ENCODE measurements around the gene CMIP. TPM values are rescaled to one million over a fixed set of nuclear protein-coding genes. Genes with fewer than 3 reads are reported as not detected.

Gene CMIP
- total RNA-seq, 4 donors from 2014 or later: 16.7 to 104 (median 43.6) TPM

DNA sequence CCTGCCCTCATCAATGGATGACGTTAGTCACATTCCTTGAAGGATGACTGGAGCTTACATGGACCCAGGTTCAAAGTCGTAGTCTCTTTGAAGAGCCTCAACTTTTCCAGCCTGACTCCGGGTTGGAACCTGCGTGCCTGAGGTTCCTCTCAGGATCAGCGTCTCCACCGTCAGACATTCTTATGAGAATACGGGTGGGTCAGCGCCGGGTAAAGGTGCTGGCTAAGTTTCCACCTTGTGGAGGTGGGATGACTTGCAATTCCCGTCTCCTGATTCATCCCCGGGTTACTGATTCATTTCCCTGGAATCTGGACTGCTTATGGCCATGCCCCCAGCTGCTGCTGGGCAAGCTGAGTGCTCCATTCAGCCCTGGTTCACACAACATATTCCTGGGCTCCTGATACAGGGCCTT is 38.9 kb upstream of the CMIP start:
- Histone ChIP-seq H3K4me1 (no peaks in the 10 kb centered on the region), H3K27ac (no peak overlapping the region), H3K9me3 (no peaks in the 10 kb centered on the region), H3K4me3 (no peak overlapping the region), H3K27me3 (no peaks in the 10 kb centered on the region), H3K36me3 (no peaks in the 10 kb centered on the region)
- intact Hi-C loops (cut with DNase I; ENCODE audit: low total_unique reads): no loop called here
- TF ChIP-seq POLR2A (IDR thresholded peaks at IDR 0.05): no peak
- TF ChIP-seq, protein P1, sequence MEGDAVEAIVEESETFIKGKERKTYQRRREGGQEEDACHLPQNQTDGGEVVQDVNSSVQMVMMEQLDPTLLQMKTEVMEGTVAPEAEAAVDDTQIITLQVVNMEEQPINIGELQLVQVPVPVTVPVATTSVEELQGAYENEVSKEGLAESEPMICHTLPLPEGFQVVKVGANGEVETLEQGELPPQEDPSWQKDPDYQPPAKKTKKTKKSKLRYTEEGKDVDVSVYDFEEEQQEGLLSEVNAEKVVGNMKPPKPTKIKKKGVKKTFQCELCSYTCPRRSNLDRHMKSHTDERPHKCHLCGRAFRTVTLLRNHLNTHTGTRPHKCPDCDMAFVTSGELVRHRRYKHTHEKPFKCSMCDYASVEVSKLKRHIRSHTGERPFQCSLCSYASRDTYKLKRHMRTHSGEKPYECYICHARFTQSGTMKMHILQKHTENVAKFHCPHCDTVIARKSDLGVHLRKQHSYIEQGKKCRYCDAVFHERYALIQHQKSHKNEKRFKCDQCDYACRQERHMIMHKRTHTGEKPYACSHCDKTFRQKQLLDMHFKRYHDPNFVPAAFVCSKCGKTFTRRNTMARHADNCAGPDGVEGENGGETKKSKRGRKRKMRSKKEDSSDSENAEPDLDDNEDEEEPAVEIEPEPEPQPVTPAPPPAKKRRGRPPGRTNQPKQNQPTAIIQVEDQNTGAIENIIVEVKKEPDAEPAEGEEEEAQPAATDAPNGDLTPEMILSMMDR (IDR thresholded peaks at IDR 0.05): no peak
- DNase-seq: no peak

DNA sequence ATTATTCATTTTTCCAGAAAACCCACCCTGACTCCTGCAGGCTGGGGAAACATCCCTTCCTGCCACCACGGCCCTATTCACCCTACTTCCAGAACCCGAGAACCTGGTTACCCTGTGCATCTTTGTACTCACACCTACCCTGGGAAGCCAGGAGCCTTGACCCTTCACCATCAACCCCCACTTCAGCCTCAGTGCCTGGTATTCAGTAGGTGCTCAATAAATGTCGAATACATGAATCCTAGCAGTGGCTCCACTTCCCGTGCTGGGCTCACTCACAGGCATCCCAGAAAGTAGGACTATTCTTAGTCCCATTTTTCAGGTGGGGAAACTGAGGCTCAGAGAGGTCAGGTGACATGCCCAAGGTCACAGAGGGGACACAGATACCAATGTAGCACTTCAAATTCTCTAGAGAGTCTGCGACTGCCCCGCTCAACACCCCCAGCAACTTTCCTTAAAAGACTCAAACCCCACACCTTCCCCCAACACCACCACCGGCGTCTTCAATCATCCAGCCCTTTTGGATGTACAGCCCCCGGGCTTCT is 36.1 kb upstream of the CMIP start:
- Histone ChIP-seq H3K4me3 (no peak overlapping the region), H3K4me1 (no peaks in the 10 kb centered on the region), H3K9me3 (no peaks in the 10 kb centered on the region), H3K36me3 (no peaks in the 10 kb centered on the region), H3K27me3 (no peaks in the 10 kb centered on the region), H3K27ac (no peak overlapping the region)
- no peak for TF ChIP-seq POLR2A (IDR thresholded peaks at IDR 0.05)
- TF ChIP-seq, protein P1 (IDR thresholded peaks at IDR 0.05): no peak
- DNase-seq: no peak
- intact Hi-C loops (cut with DNase I; ENCODE audit: low total_unique reads): no loop called here

DNA sequence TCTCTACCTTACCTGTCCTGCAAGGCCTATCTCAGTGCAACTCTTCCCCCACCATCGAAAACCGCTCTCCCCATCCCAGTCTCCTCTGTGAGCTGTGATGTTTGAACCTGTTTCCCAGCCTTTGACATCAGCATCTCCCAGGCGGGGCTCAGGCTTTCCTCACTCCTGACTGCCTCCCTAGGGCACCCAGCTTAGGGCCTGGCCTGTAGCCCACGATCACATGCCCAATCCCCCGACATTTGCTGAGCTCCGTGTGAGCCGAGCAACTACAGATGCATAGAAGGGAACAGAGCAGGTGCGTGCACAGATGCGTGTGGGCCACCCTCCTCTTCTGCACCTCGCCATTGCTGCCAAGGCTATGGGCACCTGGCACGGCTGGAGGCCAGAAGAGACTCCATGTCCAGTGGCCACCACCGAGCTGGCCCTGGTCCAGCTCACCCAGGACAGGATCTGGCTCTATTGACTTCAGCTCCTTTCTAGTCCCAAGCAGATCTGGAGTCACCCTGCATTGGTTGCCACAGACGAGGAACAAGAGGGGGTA is 35.5 kb upstream of the CMIP start:
- intact Hi-C loops (cut with DNase I; ENCODE audit: low total_unique reads): no loop called here
- Histone ChIP-seq H3K9me3 (no peaks in the 10 kb centered on the region), H3K27me3 (no peaks in the 10 kb centered on the region), H3K36me3 (no peaks in the 10 kb centered on the region), H3K27ac (no peak overlapping the region), H3K4me1 (no peaks in the 10 kb centered on the region), H3K4me3 (no peak overlapping the region)
- no peak for DNase-seq
- TF ChIP-seq POLR2A (IDR thresholded peaks at IDR 0.05): no peak
- TF ChIP-seq, protein P1 (IDR thresholded peaks at IDR 0.05): no peak

DNA sequence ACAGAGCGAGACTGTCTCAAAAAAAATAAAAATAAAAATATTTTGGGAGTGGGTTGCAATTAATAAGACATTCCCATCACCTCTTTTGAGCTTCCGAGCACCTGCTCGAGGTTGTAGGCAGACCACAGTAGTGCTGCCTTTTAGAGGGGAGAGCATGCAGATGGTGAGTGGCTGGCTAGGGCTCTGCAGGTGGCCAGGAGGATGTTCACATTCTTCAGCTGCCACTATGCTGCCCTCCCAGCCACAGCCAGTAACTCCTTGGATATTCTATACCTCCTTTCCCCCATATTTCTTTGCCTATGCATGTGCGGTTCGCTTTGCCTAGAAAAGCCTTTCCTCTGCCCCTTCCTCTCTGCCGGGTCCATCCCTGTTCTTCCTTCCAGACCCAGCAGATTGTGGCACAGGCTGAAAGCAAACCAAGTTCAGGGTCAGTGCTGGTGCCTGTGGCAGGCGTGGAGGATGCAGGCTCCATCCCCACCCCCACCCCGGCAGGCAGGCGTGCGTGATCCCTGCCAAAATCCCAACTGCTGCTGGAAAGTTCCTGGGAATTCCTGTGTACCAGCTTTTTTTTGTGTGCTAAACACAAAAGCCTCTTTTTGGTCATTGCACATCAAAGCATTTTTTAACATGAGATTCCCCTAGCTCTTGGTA is 33.8 kb upstream of the CMIP start:
- Histone ChIP-seq H3K27me3 (no peaks in the 10 kb centered on the region), H3K4me1 (no peaks in the 10 kb centered on the region), H3K4me3 (no peak overlapping the region), H3K27ac (no peak overlapping the region), H3K9me3 (no peaks in the 10 kb centered on the region), H3K36me3 (no peaks in the 10 kb centered on the region)
- DNase-seq: no peak
- no peak for TF ChIP-seq POLR2A (IDR thresholded peaks at IDR 0.05)
- TF ChIP-seq, protein P1 (IDR thresholded peaks at IDR 0.05): no peak
- intact Hi-C loops (cut with DNase I; ENCODE audit: low total_unique reads): no loop called here

DNA sequence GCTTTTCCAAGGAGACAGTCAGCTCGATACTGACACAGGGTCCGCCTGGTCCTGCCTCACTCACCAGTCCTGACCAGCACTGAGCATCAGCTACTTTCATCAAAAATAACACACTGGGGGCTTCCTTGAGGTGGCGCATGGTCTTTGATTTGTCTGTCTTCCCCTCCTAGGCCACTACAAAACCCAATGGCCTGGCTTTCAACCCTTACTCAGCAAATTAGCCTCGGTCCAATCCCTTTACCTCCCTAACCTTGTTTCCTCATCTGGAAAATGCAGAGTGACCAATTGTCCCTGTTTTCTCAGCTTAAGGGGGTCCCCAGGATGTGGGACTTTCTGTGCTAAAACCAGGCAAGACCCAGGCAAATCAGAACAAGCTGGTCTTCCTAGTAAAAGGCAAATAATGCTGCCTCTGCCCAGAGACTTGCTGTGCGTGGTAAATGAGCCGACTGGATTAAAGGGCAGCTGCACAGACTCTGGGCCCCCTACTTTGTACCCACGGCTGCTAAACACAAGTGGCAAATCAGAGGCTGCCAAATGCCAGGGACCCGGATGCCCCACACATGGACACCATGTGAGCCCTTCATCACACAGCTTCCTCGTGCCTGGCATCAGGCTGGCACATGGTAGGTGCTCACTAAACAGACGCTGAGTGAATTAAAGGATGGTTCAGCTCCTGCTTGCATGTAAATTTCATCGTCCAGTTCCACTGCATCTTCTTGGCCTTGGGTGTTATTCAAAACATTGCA is 31.2 kb upstream of the CMIP start:
- Histone ChIP-seq H3K36me3 (no peaks in the 10 kb centered on the region), H3K4me1 (no peaks in the 10 kb centered on the region), H3K27ac (no peak overlapping the region), H3K4me3 (no peak overlapping the region), H3K9me3 (no peaks in the 10 kb centered on the region), H3K27me3 (no peaks in the 10 kb centered on the region)
- no peak for DNase-seq
- TF ChIP-seq POLR2A (IDR thresholded peaks at IDR 0.05): no peak
- TF ChIP-seq, protein P1 (IDR thresholded peaks at IDR 0.05): no peak
- intact Hi-C loops (cut with DNase I; ENCODE audit: low total_unique reads): no loop called here
